ENCODE measurements around the gene ITM2A.

The ITM2A gene

DNA sequence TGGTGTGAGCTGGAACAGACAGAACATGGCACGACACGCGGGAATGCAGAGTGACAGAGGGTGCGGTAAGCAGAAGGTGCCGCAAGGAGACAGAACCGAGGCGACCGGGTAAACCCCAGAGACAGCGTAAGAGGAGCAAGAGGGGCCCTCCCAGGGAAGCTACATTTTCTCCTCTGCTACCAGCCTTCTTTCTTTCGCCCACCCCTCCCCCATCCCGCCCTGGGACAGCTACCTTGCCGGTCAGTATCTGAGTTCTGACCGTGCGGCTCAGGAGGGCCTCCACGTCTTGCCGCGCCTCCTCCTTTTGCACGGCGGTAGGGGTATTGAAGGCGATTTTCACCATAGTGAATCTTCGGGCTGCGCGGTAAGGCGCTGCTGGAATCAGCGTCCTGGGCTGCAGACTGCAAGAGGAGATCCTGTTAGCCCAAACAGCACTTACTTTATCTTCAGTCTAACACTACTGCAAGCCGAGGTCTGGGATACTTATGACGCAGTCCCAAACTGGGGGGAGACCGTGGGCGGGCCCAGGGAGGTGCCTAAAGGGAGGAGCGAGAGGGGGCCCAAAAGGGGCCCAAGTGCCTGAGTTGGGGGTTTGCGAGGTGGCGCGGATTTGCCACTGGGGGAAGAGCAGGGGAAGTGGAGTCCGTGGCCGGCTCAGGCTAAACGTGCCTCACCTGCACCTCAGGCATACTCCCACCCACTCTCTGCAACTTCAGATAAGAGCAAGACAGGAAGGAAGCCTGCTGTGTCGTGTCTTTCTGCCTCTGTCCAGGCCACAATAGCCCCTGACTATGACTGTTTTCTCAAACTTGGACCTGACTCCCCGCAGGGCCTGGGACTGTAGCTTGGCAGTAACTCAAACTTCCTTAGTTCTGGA is at the start of gene ITM2A:
Gene ITM2A, minus strand, starts transcription at position 462 of the 877 bp plus-strand sequence. Its CDS starts 119 bp downstream, at position 343.
- no peak for DNase-seq

DNA sequence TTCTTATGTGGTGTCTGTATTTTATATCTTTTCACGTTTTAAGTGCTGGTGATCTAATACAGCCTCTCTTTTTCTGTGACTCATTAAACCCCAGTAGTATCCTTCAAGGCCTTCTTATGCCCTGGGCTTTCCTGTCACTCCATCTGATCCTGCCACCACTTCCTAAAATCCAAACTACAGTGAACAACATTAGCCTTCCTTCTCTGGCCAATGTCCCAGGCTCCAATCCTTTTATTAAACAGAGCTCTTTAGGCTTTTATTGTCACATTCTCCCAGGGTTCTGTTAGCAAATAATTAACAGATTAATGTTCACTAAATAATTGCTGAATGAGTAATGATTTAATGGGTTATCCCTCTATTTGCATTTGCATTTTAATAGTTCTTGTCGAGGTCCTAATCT is 47.9 kb upstream of the ITM2A start:
- no peak for DNase-seq

DNA sequence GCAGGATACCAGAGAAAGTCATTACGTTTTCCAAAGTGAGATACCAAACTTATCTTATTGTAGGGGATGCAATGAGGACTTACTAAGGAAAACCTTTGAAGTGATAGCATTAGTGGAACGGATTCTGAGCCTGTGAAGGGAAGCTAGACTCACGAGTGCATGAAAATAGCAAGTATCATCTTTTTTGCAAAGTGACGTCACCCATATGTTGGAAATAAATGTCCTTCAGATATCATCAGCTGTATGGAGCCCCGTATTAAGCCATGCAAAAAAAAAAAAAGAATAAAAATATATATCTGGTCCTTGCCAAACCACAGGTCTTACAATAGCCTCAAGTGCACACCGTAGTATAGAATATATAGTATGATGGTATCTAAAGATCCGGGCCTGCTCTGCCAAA is 46.8 kb upstream of the ITM2A start:
- no peak for DNase-seq

DNA sequence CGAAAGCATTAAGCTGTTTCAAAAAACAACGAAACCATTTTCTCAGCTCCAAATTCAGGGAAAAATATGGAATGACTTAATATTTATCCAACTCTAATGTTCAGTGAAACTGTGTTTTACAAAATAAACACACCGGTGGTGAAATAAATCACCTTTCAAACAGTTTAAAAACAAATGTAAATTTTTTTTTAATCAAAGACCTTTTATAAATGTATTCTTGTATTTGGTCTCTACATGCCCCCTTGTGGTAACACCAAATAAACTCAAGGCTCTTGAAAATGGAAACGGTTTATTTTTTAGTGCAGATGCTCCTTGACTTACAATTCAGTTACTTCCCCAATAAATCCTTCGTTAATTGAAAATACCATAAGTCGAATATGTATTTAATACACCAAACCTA is 45.8 kb upstream of the ITM2A start:
- no peak for DNase-seq

DNA sequence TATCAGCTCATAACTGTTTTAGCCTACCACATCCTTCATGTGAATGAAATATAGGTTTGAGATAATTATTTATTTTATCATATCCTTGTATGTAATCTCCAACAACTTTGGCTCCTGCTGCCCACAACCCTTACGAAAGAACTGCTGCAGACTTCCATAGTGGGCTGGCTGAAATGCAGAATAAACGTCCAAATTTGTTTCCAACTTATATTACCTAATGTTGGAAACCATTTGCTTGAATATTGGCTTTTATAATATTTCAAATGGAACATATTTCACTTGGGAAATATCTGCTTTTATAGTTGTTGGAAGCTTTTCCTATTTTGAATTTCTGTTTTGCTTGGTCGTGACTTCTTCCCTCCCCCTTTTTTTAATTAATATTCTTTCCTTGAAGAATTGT is 45.0 kb upstream of the ITM2A start:
- DNase-seq: no peak

DNA sequence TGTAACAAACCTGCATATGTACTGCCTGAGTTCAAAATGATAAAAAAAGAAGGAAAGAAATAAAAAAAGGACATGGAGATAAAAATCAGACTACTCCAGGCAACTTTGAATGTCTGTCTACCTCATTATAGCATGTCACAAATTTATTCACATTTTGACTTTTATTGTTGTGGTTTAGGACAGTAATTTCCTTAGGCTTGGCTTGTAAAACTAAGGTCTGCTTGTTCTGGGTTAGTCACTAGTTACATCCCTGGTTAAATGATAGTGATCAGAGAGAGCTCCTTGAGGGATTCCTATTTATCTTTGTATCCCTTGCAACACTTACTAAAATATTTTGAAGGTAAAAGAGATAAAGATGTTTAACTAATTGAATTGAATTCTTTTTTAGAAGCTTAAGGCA is 42.5 kb upstream of the ITM2A start:
- DNase-seq: no peak

DNA sequence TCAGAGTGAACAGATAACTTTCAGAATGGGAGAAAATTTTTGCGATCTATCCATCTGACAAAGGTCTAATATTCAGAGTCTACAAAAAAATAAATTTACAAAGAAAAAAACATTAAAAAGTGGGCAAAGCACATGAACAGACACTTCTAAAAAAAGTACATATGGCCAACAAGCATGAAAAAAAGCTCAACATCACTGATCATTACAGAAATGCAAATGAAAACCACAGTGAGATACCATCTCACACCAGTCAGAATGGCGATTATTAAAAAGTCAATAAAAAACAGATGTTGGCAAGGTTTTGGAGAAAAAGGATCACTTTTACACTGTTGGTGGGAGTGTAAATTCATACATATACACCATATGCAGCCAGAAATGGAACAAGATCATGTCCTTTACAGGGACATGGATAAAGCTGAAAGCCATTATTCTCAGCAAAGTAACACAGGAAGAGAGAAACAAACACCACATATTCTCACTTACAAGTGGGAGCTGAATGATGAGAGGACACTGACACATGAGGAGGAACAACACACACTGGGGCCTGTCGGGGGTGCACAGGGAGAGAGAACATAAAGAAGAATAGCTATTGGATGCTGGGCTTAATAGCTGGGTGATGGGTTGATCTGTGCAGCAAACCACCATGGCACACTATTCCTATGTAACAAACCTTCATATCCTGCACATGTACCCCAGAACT is 41.6 kb upstream of the ITM2A start:
- no peak for DNase-seq

DNA sequence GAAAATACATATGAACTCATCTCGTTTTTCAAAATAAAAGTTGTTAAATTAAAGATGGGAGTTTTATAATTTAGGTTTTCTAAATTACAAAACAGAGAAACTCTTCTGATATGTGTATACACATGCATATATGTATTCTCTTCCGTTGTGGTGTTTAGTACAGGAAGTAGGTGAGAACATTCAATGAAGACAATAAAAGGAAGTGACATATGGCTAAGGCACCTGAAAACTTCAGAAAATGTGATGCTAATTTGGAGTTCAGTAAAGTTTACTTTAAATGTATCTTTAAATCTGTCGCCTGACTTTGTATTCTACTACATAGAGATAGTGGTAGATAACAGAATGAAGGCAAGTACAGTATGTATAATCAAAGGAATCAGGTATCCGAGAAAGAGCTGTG is 33.5 kb upstream of the ITM2A start:
- DNase-seq: no peak

DNA sequence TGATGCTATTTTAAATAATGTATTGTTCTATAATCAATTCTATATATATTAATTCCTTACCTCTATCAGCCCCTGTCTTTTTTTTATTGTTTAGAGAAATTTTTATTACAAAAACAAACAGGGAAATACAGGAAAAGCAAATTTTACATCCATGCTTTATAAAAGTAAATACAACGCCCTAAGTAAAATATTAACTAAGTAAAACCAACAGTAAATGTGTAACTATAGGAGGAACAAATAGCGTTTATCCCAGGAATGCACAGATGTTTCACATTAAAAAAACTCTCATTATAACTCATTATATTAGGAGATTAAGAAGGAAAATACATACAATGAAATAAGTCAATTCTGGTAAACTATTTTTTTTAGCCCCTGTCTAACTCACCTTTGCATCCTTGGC is 8.2 kb upstream of the ITM2A start:
- no peak for DNase-seq

DNA sequence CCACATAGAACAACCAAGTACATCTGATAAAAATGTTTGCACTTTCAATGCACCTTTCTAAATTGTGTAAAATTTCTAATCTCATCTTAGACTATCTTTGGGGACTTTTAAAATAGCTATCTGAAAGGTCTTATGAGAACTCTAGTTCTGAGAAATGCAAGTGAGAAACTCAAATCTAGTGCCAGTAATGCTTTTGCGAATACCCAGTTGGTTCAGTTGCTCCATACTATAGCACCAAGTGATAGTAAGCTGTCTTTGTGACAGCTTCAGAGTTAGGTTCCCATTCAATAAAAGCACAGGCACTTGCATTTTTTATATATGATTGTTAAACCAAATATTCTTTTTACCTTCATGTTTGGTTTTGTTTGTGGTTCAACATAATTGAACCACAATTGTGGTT is 4.5 kb upstream of the ITM2A start:
- no peak for DNase-seq

DNA sequence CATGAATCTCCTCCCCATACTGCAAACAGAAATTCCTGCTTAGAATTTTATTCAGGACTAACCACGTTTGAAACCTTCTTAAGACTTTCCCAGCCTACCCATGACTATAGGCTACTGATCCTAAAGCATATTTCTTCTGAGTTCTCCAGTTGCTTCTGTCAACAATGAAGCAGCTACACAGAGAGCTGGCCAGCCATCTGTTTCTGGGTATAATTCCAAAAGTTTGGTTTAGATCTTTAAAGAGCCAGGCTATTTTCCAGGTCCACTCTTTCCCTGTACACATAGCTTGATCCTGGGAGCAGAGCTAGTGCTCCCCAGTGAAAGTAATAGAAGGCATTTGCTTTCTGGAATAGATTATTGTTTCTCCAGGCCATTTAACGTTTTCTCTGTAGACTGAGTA is 4.0 kb upstream of the ITM2A start:
- DNase-seq: no peak

DNA sequence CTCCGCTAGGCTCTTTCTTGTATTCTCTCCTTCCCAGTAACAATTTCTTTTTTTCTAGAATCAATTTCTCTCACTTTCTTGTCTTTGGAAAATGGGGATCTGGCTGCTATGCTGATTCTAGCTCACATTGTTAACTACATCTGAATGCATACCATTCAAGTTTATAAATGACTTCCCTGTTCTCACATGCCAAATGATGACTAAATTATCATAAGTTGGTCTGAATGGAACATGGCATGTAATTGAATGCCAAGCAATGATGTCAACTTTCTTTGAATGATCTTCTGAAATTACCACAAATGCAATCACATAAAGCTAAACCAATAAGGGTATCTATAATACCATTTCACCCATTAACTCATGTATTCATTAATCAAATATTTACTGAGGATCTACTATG is 2.7 kb upstream of the ITM2A start:
- DNase-seq: no peak

DNA sequence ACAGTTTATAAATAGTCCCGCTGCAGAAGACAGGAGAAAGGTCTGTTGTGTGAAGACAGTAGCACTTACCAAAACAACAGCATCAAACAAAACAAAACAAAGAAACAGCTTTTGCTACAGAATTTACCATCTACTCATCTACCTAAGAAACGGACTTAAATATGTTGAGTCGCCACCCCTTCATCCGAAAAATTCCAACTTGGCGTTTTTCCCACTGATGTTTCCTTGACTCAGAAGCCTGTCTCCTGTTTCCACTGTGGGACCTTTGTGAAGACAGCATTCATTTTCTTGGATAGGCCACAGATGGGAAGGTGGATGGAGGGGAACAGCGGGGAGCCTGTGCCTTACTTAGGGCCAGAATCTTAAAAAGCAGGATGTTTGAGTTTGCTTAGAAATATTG is 1.3 kb upstream of the ITM2A start:
- DNase-seq: no peak

DNA sequence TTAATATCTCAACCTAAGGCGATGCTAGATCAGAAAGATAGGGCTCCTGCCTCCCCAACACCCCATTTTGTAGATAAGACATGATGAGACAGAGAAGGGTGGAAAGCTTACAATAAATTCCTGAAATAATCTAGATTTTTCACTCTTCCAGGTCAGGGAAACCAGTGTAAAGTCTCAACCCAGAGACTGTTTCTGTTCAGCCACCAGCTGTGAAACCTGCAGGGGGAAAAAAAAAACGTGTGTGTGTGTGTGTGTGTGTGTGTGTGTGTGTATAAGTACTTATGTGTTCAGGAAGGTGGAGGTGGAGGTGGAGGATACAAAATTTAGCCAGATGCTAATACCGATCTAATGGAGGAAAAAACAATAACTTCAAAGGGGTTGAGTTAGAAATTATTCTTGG is 773 bp upstream of the ITM2A start:
- DNase-seq: no peak

DNA sequence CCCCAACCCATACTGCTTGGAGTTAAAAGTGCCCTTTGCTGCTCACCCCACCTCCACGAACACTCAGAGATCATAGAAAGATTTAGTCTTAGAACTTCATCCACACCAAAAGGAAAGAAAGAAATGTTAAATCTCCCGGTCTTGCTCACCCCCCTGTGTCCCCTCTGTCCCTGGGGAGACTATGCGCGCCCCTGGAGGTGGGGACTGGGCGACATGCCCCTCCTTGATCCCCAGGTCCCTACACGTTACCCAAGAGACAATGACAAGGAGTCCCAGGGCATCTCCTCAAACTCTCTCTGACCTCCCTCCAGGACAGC is 620 bp downstream of the ITM2A start:
- DNase-seq: no peak

DNA sequence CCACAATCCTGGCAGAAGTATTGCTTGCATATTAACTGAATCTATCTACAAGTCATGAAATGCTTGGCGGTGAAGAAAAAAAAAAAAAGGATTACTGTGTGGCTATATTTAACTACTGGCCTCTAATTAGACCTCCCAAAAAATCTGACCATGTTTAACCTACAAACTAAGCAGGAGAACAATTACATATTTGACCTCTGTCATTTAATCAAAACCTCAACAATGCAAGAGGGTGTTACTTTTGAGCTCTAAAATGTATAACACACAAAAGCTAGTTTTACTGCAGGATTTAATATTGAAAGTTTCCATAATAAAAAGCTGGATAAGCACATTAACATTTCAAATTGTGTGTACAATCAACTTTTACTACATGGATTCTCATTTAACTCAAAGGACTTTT is 1.5 kb downstream of the ITM2A start:
- no peak for DNase-seq

DNA sequence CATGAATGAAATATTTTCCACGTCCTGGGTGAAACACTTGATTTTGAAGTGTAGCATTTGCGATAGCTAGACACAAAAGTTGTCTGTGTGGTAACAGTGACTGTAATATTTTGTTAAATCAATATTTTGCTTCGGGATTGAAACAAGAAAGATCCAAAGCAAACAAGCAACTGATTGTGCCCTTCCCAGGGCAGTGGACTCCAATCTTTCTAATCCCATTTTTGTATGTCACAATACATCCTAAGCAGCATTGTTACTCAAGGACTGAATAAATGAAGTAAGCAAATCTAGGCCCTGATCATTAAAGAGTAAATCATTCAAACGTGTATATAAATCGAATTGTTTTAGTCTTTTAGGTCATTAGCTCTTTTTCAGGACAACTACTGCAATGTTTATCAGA is 2.8 kb downstream of the ITM2A start:
- no peak for DNase-seq

DNA sequence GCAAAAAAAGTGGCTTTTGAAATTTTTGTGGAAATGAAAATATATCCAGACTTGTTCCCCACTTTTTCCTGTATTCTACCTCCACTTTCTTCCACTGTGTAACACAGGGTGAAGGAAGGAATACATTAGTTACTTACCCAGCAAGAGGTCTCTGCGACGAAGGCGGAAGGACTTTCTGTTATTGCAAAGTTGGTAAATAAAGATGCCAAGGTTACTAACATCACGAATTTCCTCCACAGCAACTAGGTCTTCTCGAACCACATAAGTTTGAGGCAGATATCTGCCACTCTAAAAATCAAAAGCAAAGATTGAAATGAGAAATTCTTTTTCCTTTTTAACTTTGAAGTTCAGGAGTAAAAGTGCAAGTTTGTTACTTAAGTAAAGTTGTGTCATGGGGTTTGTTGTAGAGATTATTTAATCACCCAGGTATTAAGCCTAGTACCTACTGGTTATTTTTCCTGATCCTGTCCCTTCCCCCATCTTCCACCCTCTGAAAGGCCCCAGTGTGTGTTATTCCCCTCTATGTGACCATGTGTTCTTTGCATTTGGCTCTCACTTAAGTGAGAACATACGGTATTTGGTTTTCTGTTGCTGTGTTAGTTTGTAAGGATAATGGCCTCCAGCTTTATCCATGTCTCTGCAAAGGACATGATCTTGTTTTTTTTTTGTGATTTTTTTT is 5.8 kb downstream of the ITM2A start:
- DNase-seq: no peak

DNA sequence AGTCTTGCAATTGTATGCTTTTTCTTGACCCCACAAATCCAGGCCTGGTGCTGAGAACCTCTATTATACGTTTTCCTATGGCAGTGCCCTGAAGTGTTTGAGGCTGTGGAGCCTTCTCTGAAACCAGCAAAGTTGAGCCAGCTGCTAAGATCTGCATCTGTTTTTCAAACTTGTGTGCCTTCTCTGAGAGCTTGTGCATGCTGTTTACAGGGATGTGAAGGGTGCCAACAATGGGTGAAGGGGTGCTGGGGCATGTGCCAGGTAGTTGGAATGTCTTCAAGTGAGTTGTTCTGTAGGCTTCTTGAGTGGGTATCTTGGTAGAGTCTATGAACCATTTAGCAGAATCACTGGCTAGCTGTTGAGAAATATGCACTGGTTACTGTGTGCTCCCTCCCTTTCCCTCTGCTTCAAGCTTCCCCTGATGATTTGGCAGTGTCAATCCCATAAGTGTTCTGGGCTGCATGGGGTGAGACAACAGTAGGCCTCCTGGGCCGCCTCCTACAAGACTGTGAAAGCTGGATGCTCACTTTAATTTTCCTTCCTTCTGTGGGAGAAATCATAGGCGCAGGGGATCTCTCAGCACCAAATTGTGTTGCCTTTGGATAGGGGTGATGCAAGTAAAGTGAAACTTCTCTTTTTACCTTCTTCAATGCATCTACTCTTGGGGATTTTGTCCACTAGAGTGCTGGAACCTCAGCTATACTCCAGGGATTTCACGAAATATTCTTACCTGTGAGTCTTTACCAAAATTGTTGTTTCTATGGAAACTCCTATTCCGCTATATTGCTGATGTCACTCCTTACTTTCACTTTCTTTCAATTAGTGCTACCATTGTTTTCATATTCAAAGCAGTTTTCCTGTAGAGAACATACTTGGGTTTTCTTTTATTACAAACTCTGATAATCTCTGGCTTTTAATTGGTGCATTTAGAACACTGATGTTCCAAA is 30.0 kb downstream of the ITM2A start:
- DNase-seq: no peak

DNA sequence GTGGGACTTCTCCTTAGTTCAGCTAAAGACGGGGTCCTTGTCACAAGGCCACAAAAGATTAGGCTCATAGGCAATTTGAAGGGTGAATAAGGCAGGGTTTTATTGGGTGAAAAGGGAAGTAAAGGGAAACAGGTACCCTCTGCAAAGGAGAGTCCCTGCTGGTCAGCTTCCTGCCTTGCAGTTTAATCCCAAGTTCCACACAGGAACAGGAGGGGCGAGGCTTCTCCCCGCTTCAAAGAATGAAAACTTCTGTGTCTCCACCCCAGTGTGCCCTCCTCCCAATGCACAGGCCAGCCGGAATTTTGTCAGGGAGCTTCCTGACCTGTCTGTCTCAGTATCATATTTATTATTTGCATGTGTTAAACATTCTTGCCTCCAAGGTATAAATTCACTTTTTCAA is 37.1 kb downstream of the ITM2A start:
- DNase-seq: no peak

DNA sequence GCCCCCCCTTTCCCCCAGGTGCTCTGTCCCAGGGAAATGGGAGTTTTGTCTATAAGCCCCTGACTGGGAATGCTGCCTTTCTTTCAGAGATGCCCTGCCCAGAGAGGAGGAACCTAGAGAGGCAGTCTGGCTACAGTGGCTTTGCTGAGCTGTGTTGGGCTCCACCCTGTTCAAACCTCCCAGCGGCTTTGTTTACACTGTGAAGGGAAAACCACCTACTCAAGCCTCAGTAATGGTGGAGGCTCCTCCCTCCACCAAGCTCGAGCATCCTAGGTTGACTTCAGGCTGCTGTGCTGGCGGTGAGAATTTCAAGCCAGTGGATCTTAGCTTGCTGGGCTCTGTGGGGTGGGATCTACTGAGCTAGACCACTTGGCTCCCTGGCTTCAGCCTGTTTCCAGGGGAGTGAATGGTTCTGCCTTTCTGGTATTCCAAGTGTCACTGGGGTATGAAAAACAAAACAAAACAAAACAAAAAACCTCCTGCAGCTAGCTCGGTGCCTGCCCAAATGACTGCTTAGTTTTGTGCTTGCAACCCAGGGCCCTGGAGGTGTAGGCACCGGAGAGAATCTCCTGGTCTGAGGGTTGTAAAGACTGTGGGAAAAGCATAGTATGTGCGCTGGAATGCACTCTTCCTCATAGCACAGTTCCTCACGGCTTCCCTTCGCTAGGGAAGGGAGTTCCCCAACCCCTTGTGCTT is 41.7 kb downstream of the ITM2A start:
- no peak for DNase-seq
